ENCODE measurements around the gene FILIP1L. TPM values are rescaled to one million over a fixed set of nuclear protein-coding genes. Genes with fewer than 3 reads are reported as not detected.

The FILIP1L gene
- total RNA-seq, 1 experiment from 2014 or later = 0.07 TPM

DNA sequence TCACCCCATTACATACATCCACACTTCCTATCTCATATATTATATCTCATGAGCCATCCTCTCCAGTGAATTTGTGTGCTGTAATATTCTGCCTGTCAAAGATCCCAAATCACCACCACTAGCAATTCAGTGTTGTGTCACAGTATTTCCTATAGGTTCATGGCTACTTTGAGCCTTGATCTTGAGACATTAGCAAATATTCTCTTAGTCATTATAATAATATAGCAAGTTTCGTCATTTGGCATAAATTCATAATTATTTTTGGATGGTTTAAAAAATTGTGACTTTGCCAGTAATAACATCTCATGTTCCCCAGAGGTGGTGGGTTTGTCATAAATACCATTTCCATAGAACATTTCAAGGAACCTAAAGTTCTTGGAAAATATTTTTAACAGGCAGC lies 249.0 kb downstream of the FILIP1L start:
- Histone ChIP-seq H4K91ac (ENCODE audit: insufficient read length, low read depth, low read length) (no peak overlapping the region), H2BK20ac (ENCODE audit: low read depth, low read length, poor library complexity, severe bottlenecking) (no peak overlapping the region), H2AFZ (ENCODE audit: low read length) (no peak overlapping the region), H3K9ac (ENCODE audit: extremely low read depth, insufficient read length, low read length) (no peak overlapping the region), H3K23me2 (ENCODE audit: insufficient read length, low read depth, low read length, poor library complexity, severe bottlenecking) (no peaks in the 10 kb centered on the region), H3K9me3 (ENCODE audit: control insufficient read depth, low read depth, low read length) (no peaks in the 10 kb centered on the region), H4K5ac (ENCODE audit: insufficient read length, low read depth, low read length) (no peak overlapping the region), H2BK120ac (ENCODE audit: low read depth, low read length, poor library complexity, severe bottlenecking) (no peak overlapping the region), H4K8ac (replicated peaks; ENCODE audit: insufficient read length, low read depth, low read length) (no peak overlapping the region), H3K27me3 (ENCODE audit: insufficient read depth, low read length) (no peaks in the 10 kb centered on the region; the same call in 1 of the 2 replicates), H2BK15ac (ENCODE audit: low read depth, low read length) (no peak overlapping the region), H3K4me1 (ENCODE audit: insufficient read depth, low read length) (peaks cover 3% of the 10 kb centered on the region; the same call in 1 of the 2 replicates), H2AK5ac (ENCODE audit: insufficient read length, low read length) (no peak overlapping the region), H4K20me1 (ENCODE audit: control insufficient read depth, insufficient read depth, insufficient read length) (no peaks in the 10 kb centered on the region), H3K23ac (ENCODE audit: insufficient read length, low read depth, low read length) (no peak overlapping the region), H3K79me1 (ENCODE audit: insufficient read depth, low read depth, low read length, poor library complexity, severe bottlenecking) (no peaks in the 10 kb centered on the region), H3T11ph (ENCODE audit: low read length) (no peak overlapping the region), H3K18ac (ENCODE audit: insufficient read length, low read depth, low read length) (no peak overlapping the region), H2BK12ac (ENCODE audit: insufficient read length, low read depth, low read length) (no peak overlapping the region), H3K56ac (ENCODE audit: insufficient read length, low read depth, low read length) (no peak overlapping the region), H3K4ac (ENCODE audit: low read depth, low read length) (no peak overlapping the region), H2BK5ac (ENCODE audit: insufficient read length, low read length) (no peak overlapping the region), H3K79me2 (ENCODE audit: insufficient read depth, low read length) (no peaks in the 10 kb centered on the region), H3K14ac (ENCODE audit: insufficient read depth, low read length) (no peak overlapping the region), H3K4me2 (ENCODE audit: insufficient read depth, insufficient read length, low read length) (no peak overlapping the region), H3K27ac (ENCODE audit: insufficient read length, low read depth, low read length) (no peak overlapping the region)
- H3K9me3 Mint-ChIP-seq = peaks cover 0 to 3% of the 10 kb centered on the region in 2 experiments; a peak in 2 of 5 replicates
- no peak for DNase-seq
- H3K27ac Mint-ChIP-seq = no peak overlapping the region
- no peak overlapping the region for H3K4me3 Mint-ChIP-seq
- H3K4me1 Mint-ChIP-seq = peaks cover 9 to 12% of the 10 kb centered on the region in 2 experiments
- peaks cover 6 to 9% (median 8%) of the 10 kb centered on the region in 3 experiments; a peak in 6 of 7 replicates for H3K36me3 Mint-ChIP-seq (ENCODE audit: insufficient read depth in 1 of 3, low read depth in 3 of 3)
- TF ChIP-seq, protein P1, sequence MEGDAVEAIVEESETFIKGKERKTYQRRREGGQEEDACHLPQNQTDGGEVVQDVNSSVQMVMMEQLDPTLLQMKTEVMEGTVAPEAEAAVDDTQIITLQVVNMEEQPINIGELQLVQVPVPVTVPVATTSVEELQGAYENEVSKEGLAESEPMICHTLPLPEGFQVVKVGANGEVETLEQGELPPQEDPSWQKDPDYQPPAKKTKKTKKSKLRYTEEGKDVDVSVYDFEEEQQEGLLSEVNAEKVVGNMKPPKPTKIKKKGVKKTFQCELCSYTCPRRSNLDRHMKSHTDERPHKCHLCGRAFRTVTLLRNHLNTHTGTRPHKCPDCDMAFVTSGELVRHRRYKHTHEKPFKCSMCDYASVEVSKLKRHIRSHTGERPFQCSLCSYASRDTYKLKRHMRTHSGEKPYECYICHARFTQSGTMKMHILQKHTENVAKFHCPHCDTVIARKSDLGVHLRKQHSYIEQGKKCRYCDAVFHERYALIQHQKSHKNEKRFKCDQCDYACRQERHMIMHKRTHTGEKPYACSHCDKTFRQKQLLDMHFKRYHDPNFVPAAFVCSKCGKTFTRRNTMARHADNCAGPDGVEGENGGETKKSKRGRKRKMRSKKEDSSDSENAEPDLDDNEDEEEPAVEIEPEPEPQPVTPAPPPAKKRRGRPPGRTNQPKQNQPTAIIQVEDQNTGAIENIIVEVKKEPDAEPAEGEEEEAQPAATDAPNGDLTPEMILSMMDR (conservative IDR thresholded peaks at IDR 0.05) = no peak
- WGBS (ENCODE audit: extremely low coverage, insufficient read length, low lambda C conversion rate) = no CpG with 5 or more reads among the region's 1 CpG
- peaks cover 46% of the 10 kb centered on the region for H3K27me3 Mint-ChIP-seq (ENCODE audit: low read depth)
